ENCODE data around the gene PRKG1.

DNA sequence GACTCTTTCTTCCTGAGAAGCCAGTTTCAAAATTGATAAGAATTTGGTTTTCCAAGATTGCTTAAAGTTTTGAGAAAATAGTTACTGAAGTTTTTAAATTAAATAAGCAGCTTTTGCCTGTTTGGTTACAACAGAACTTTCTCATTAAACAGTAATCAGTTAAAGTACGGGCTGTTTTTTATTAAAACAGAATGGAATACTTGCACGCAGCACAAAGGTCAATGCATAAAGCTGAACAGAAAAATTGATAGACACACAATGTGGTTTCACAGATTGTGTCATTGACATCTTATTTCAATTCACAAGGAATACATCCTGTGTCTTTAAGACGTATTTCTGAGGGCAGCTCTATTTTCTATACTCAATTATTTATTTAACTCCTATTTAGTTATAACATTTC lies 192.2 kb downstream of the PRKG1 start:
- TF ChIP-seq POLR2AphosphoS5 (IDR thresholded peaks at IDR 0.05; ENCODE audit: low read depth, low read length) (no peak), POLR2A (IDR thresholded peaks at IDR 0.05; ENCODE audit: low read depth, low read length) (no peak), TAF1 (IDR thresholded peaks at IDR 0.05; ENCODE audit: borderline replicate concordance, low read depth, low read length) (no peak)
